ENCODE data around the gene C16orf96. TPM values are rescaled to one million over a fixed set of nuclear protein-coding genes. Genes with fewer than 3 reads are reported as not detected.

Gene C16orf96
- total and polyA plus RNA-seq, 2 of the 8 experiments (the other 6 are each of a cell fraction or from before 2014, with no cell fraction given): 1.0 to 1.3 TPM

DNA sequence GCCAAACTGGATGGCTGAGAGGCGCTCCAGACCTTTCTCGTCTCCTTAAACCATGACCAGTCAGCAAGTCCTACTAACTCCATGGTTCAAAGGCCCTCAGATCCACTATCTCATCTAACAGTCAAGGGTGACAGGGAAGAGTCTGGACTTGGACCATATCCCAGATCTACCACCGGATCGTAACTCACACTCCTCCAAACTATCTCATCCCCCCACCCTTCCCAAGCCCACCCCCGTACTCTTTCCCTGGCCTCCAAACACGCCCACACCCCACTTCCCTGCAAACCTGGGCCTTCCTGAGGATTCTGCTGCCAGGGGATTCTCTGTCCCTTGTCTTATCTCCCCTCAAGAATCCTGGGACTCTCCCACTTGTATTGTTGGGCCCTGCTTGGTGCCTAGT, 22.6 kb upstream of the C16orf96 start:
- Histone ChIP-seq H2BK20ac (ENCODE audit: low read length) (no peak overlapping the region), H3K23ac (ENCODE audit: insufficient read length) (no peak overlapping the region), H3K27ac (ENCODE audit: low read depth, low read length) (no peak overlapping the region), H2BK5ac (ENCODE audit: low read depth, low read length) (no peak overlapping the region), H3K27me3 (replicated peaks in 1 of 4; ENCODE audit: control insufficient read depth in 3 of 4, extremely low read depth in 1 of 4, insufficient read depth in 3 of 4, low read length in 3 of 4) (no peaks in the 10 kb centered on the region), H2BK12ac (ENCODE audit: low read depth, low read length) (no peak overlapping the region), H2AFZ (ENCODE audit: low read length) (no peak overlapping the region), H3K9ac (replicated peaks in 1 of 4; ENCODE audit: extremely low read depth in 1 of 4, low read depth in 3 of 4, low read length in 3 of 4) (no peak overlapping the region), H3K36me3 (ENCODE audit: control insufficient read depth in 2 of 4, insufficient read depth in 4 of 4, low read length in 3 of 4) (peaks cover 2 to 11% (median 6%) of the 10 kb centered on the region in 4 experiments; a peak in 6 of 8 replicates), H3K4me1 (replicated peaks in 1 of 4; ENCODE audit: control insufficient read depth in 3 of 4, insufficient read depth in 4 of 4, low read length in 3 of 4) (peaks cover 4 to 20% (median 13%) of the 10 kb centered on the region in 4 experiments), H4K91ac (replicated peaks; ENCODE audit: insufficient read length, low read length) (no peak overlapping the region), H4K8ac (ENCODE audit: extremely low read depth, insufficient read depth, low read length) (no peak overlapping the region), H2BK120ac (replicated peaks; ENCODE audit: low read depth, low read length) (no peak overlapping the region), H3K56ac (replicated peaks; ENCODE audit: insufficient read length, low read depth, low read length) (no peak overlapping the region), H3K79me2 (ENCODE audit: control insufficient read depth in 1 of 2, insufficient read depth in 2 of 2, low read length in 2 of 2) (peaks cover 3 to 58% of the 10 kb centered on the region in 2 experiments; a peak in 2 of 4 replicates), H3K4me3 (ENCODE audit: extremely low read depth in 1 of 4, insufficient read depth in 2 of 4, low read depth in 3 of 4, low read length in 4 of 4) (no peak overlapping the region), H4K5ac (ENCODE audit: insufficient read length, low read depth, low read length) (no peak overlapping the region), H3K4me2 (ENCODE audit: insufficient read depth in 1 of 2, low read depth in 2 of 2, low read length in 2 of 2) (no peak overlapping the region), H2BK15ac (ENCODE audit: low read length) (no peak overlapping the region), H3K14ac (ENCODE audit: insufficient read length) (no peak overlapping the region), H3K23me2 (ENCODE audit: low read depth, low read length) (peaks cover 3% of the 10 kb centered on the region), H4K20me1 (replicated peaks in 1 of 2; ENCODE audit: control insufficient read depth in 1 of 2, insufficient read depth in 2 of 2, low read length in 2 of 2) (peaks cover 3 to 13% of the 10 kb centered on the region in 2 experiments), H3K9me3 (ENCODE audit: insufficient read depth in 2 of 2, low read depth in 1 of 2, low read length in 1 of 2) (no peaks in the 10 kb centered on the region), H2AK5ac (ENCODE audit: low read depth, low read length) (no peak overlapping the region), H3K18ac (ENCODE audit: extremely low read depth, low read length) (no peak overlapping the region), H3K79me1 (ENCODE audit: low read depth, low read length) (peaks cover 28% of the 10 kb centered on the region), H3K4ac (replicated peaks; ENCODE audit: insufficient read length, low read depth, low read length) (no peak overlapping the region)
- POLR2A ChIA-PET (ENCODE audit: partially characterized antibody): interaction anchor here (1.2 to 3.2 kb wide), 5 partner anchors 10 to 66 kb away, joined by 3 to 11 read pairs (median 5); no protein-coding TSS in a partner anchor
- FAIRE-seq (no peak), DNase-seq (ENCODE audit: low read depth in 1 of 2, low spot score in 2 of 2) (no peak)
- CTCF ChIA-PET (ENCODE audit: partially characterized antibody): interaction anchor here (4.8 to 40.7 kb wide), 3 partner anchors 15 to 54 kb away, joined by 26 to 968 read pairs (median 968); partner anchors contain the start of genes C16orf96 and CDIP1
- 93% methylated on average over 6 of the region's 6 CpGs; no CpG with 5 or more reads in 1 of the 2 experiments for WGBS, 2 experiments (ENCODE audit: extremely low coverage in 1 of 2, insufficient coverage in 1 of 2, insufficient read length in 1 of 2, insufficient replicate concordance in 2 of 2, low coverage in 1 of 2, low lambda C conversion rate in 2 of 2, missing lambda C conversion rate in 1 of 2)
- TF ChIP-seq POU5F1 (IDR thresholded peaks at IDR 0.05; ENCODE audit: low read depth, low read length) (no peak), GTF2F1 (IDR thresholded peaks at IDR 0.05; ENCODE audit: borderline replicate concordance, low read depth, low read length) (no peak), NANOG (IDR thresholded peaks at IDR 0.05; ENCODE audit: insufficient read depth, low read depth, low read length, poor library complexity, severe bottlenecking) (no peak), POLR2A (IDR thresholded peaks at IDR 0.05; ENCODE audit: control extremely low read depth in 1 of 2, low read depth in 2 of 2, low read length in 2 of 2) (no peak), GABPA (IDR thresholded peaks at IDR 0.05; ENCODE audit: borderline replicate concordance, insufficient read depth, low read length) (no peak), RBBP5 (IDR thresholded peaks at IDR 0.05; ENCODE audit: borderline replicate concordance, low read depth, low read length) (no peak), CREB1 (IDR thresholded peaks at IDR 0.05) (no peak), KDM5A (IDR thresholded peaks at IDR 0.05; ENCODE audit: low read length) (no peak), SP1 (IDR thresholded peaks at IDR 0.05; ENCODE audit: low read depth, low read length) (no peak), TEAD4 (IDR thresholded peaks at IDR 0.05; ENCODE audit: low read depth, low read length) (no peak), EZH2 (IDR thresholded peaks at IDR 0.05; ENCODE audit: low read depth, low read length, severe bottlenecking) (no peak), KDM1A (IDR thresholded peaks at IDR 0.05; ENCODE audit: borderline replicate concordance, low read length) (no peak), PHF8 (conservative IDR thresholded peaks at IDR 0.05; ENCODE audit: low read depth, low read length) (no peak), EP300 (IDR thresholded peaks at IDR 0.05; ENCODE audit: borderline replicate concordance in 1 of 2, low read depth in 2 of 2, low read length in 2 of 2) (no peak)

Data from H1 (cell line).